ENCODE data around the gene NTF3.

DNA sequence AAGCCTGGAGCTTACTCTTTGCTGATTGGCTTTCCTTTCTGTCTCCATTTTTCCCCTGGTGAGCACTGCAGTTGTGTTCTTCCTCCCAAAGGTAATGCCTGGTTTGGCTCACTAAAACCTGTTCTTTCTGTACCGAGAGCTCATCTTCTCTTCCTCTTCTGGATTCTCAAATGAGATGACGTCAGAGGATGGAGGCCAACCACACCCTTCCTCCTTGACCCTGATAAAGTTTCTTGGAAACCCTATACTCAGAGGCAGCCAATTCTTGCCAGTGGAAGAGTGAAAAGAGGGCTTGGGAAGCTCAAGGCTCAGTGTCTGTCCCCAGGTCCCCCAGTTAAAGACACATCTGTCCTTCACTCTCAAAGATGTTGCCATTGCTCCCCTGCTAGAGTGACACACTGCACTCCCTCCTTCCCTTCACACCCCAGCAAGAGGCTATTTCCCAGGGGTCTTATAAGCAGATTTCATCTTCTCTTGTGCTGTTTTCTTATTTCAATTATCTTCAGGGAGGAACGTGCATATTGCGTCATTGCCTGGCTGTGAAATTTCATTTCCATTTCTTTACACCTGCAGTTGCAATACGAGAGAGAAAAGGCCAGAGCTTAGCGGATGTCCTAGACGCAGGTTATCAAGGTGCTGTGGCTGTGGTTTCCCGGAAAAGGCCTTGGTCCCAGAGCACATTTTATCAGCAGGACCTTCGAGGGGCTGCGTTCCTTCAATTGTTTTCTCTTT, 27.3 kb downstream of the NTF3 start:
- TF ChIP-seq CTCF (conservative IDR thresholded peaks at IDR 0.05 in 1 of 2, IDR thresholded peaks at IDR 0.05 in 1 of 2; ENCODE audit: low read depth in 1 of 2, low read length in 2 of 2) (no peak), EZH2 (IDR thresholded peaks at IDR 0.05; ENCODE audit: low read length, missing control alignments) (no peak)
